Endothelial cell of umbilical vein (primary cell): ENCODE data around the gene CD99L2.

Experiments used
- JUN ChIP-seq: IDR thresholded peaks from 2 replicates; pipeline ENCODE4 v1.6.1; 2011; ENCODE audit warnings: borderline replicate concordance, low read depth; ENCODE audit not compliant: insufficient read length, insufficient read depth
- MYC ChIP-seq: IDR thresholded peaks from one replicate; pipeline ENCODE4 v1.6.1; 2011; ENCODE audit warnings: mild to moderate bottlenecking, low read depth, low read length
- POLR2AphosphoS5 ChIP-seq: IDR thresholded peaks from 2 replicates; pipeline ENCODE4 v1.6.1; 2012; ENCODE audit warnings: low read depth, mild to moderate bottlenecking, control low read depth, low read length, moderate library complexity; ENCODE audit not compliant: insufficient read depth
- TF ChIP-seq, protein P1 (sequence below), 2 donors: IDR thresholded peaks; 1 replicate in 1 of 2; 2 replicates in 1 of 2; pipeline ENCODE4 v1.5.1; 2011; ENCODE audit warnings: low read length in 2 of 2, mild to moderate bottlenecking in 2 of 2, moderate library complexity in 2 of 2, control low read depth in 1 of 2, inconsistent platforms in 1 of 2, low read depth in 1 of 2; ENCODE audit not compliant: insufficient read depth in 1 of 2; ENCODE audit errors: extremely low read depth in 1 of 2

DNA sequence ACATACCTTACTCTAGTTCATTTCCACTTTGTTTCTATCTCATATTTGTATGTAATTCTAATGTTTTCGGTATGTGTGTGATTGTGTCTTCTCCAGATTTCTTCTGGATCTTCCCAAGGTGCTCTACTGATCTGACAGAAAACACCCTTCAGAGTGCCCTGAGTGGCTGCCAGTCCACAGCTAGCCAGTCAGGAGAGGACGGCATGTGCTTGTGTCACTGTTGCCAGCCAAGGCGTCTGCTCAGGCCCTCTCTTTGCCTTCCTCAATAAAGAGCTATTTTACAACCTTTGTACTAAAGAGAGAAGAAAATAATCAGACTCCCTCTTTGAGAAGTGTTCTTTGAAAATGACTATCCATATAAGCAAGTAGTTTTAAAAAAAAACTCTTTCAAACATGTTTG lies 29.0 kb downstream of the CD99L2 start:
- TF ChIP-seq, protein P1, sequence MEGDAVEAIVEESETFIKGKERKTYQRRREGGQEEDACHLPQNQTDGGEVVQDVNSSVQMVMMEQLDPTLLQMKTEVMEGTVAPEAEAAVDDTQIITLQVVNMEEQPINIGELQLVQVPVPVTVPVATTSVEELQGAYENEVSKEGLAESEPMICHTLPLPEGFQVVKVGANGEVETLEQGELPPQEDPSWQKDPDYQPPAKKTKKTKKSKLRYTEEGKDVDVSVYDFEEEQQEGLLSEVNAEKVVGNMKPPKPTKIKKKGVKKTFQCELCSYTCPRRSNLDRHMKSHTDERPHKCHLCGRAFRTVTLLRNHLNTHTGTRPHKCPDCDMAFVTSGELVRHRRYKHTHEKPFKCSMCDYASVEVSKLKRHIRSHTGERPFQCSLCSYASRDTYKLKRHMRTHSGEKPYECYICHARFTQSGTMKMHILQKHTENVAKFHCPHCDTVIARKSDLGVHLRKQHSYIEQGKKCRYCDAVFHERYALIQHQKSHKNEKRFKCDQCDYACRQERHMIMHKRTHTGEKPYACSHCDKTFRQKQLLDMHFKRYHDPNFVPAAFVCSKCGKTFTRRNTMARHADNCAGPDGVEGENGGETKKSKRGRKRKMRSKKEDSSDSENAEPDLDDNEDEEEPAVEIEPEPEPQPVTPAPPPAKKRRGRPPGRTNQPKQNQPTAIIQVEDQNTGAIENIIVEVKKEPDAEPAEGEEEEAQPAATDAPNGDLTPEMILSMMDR (IDR thresholded peaks at IDR 0.05; ENCODE audit: extremely low read depth in 1 of 2, insufficient read depth in 1 of 2, low read depth in 1 of 2, low read length in 2 of 2): no peak
- TF ChIP-seq POLR2AphosphoS5: no peak
- no peak for TF ChIP-seq MYC
- TF ChIP-seq JUN: no peak
